Endothelial cell (in vitro differentiated cells): ENCODE data around the gene IRGC. TPM values are rescaled to one million over a fixed set of nuclear protein-coding genes. Genes with fewer than 3 reads are reported as not detected.
A peak's percentile ranks its signal among the peaks of the same experiment; 100 is the strongest.
"Not testable (repeated sequence)": the region's sequence is repeated elsewhere in the genome, so short reads cannot be mapped to it uniquely, and the experiment has no call there.

ENCODE experiments used
- DNase-seq: peaks from one replicate; pipeline ENCODE4 v3.0.0; 2021; ENCODE audit warnings: low spot score
- H3K27ac Mint-ChIP-seq: one replicate; pipeline ENCODE4 v1.8.0; 2021; ENCODE audit warnings: mixed read lengths, inconsistent platforms; ENCODE audit not compliant: unreplicated experiment
- H3K27me3 Mint-ChIP-seq: one replicate; pipeline ENCODE4 v1.8.0; 2021; ENCODE audit warnings: mild to moderate bottlenecking, moderate library complexity, mixed read lengths, inconsistent platforms; ENCODE audit not compliant: unreplicated experiment
- H3K36me3 Mint-ChIP-seq: one replicate; pipeline ENCODE4 v1.8.0; 2021; ENCODE audit warnings: mild to moderate bottlenecking, low read depth, mixed read lengths, inconsistent platforms; ENCODE audit not compliant: unreplicated experiment
- H3K4me1 Mint-ChIP-seq: one replicate; pipeline ENCODE4 v1.8.0; 2021; ENCODE audit warnings: mild to moderate bottlenecking, mixed read lengths, inconsistent platforms; ENCODE audit not compliant: unreplicated experiment
- H3K4me3 Mint-ChIP-seq: one replicate; pipeline ENCODE4 v1.8.0; 2021; ENCODE audit warnings: mild to moderate bottlenecking, mixed read lengths, inconsistent platforms; ENCODE audit not compliant: unreplicated experiment
- H3K9me3 Mint-ChIP-seq: one replicate; pipeline ENCODE4 v1.8.0; 2021; ENCODE audit warnings: mixed read lengths, inconsistent platforms; ENCODE audit not compliant: unreplicated experiment
- total RNA-seq: library from RNA; stranded (reverse); fragmentation: NEBNext Ultra II Directional; extraction: Animal tissue kit (Norgen Biotek cat#: 25700); gene quantifications from one replicate; pipeline ENCODE4 v1.2.1, GENCODE V29; 2021; ENCODE audit not compliant: unreplicated experiment
- TF ChIP-seq, protein P1 (sequence below): fragments of 200-600 bp; sonication (generic); IDR thresholded peaks from one replicate; pipeline ENCODE4 v1.5.0; 2021; ENCODE audit warnings: antibody characterized with exemption; ENCODE audit not compliant: unreplicated experiment

IRGC gene
- total RNA-seq, 1 donor from 2014 or later = not detected

GRCh38 chr19:43755256-43755801 is 39.5 kb downstream of the IRGC start:
- Mint-ChIP-seq H3K9me3 (no peaks in the 10 kb centered on the region), H3K4me3 (peak overlapping the region; percentile 99), H3K27ac (peak overlapping the region; percentile 94), H3K4me1 (peaks cover 13% of the 10 kb centered on the region), H3K27me3 (peaks cover 13% of the 10 kb centered on the region), H3K36me3 (peaks cover 12% of the 10 kb centered on the region)
- TF ChIP-seq, protein P1, sequence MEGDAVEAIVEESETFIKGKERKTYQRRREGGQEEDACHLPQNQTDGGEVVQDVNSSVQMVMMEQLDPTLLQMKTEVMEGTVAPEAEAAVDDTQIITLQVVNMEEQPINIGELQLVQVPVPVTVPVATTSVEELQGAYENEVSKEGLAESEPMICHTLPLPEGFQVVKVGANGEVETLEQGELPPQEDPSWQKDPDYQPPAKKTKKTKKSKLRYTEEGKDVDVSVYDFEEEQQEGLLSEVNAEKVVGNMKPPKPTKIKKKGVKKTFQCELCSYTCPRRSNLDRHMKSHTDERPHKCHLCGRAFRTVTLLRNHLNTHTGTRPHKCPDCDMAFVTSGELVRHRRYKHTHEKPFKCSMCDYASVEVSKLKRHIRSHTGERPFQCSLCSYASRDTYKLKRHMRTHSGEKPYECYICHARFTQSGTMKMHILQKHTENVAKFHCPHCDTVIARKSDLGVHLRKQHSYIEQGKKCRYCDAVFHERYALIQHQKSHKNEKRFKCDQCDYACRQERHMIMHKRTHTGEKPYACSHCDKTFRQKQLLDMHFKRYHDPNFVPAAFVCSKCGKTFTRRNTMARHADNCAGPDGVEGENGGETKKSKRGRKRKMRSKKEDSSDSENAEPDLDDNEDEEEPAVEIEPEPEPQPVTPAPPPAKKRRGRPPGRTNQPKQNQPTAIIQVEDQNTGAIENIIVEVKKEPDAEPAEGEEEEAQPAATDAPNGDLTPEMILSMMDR = no peak
- DNase-seq = peak; percentile 71

DNA sequence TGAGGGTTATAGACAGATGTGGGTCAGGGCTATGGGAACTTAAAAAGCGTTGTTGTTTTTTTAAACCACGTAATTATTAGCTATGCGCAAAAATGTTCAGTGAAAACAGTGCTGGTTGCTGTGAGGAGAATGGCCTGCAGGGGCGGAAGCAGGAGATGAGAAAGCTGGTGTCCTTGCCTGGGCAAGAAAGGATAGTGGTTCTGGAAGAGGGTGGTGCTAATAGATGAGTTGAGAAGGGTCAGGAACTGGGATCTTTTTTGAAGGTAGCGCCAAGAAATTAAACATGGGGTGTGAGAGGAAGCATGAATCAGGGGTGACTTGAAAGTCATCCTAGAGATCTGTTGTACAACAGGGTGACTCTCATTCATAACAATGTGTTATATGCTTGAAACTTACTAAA is 43.6 kb downstream of the IRGC start:
- Mint-ChIP-seq H3K36me3 (no peaks in the 10 kb centered on the region), H3K27me3 (peaks cover 11% of the 10 kb centered on the region), H3K27ac (no peak overlapping the region), H3K4me1 (peaks cover 13% of the 10 kb centered on the region), H3K9me3 (no peaks in the 10 kb centered on the region), H3K4me3 (no peak overlapping the region)
- TF ChIP-seq, protein P1 = no peak
- no peak for DNase-seq

DNA sequence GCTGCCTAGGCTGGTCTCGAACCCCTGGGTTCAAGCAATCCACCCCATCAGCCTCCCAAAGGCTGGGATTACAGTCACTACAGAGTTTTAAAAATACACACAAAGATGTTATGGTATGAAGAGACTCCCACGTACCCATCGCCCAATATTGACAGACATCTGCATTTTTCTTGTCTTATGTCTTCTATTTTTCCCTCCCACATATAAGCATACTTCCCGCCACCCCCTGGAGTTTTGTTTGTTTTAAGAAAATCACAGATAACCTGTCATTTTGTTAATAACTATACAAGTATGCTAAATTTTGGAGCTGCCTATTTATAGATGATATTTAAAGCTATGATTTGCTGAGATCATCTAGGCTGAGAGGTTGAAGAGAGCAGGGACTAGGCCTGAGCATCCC is 45.1 kb downstream of the IRGC start:
- no peak for DNase-seq
- Mint-ChIP-seq H3K27ac (no peak overlapping the region), H3K27me3 (peaks cover 5% of the 10 kb centered on the region), H3K9me3 (no peaks in the 10 kb centered on the region), H3K4me3 (no peak overlapping the region), H3K4me1 (peaks cover 6% of the 10 kb centered on the region), H3K36me3 (no peaks in the 10 kb centered on the region)
- TF ChIP-seq, protein P1 = no peak

DNA sequence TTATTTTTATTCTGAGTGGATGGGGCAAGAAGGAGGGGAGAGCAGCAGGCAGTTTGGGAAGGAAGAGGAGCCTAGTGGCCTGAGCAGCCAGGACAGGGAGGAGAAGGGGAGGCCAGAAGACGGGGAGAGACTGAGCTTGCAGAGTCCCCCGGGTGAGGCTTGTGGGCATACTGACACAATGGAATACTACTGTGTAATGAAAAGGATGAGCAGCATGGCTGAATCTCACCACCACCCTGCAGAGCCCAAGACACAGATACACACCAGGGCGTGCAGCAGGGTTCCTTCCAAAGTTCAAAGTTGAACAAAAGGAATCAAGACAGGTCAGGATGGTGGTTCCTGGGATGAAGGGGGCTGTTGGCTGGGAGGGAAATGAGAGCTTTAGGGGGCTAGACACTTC is 46.9 kb downstream of the IRGC start:
- no peak overlapping the region for H3K4me3 Mint-ChIP-seq
- no peaks in the 10 kb centered on the region for H3K4me1 Mint-ChIP-seq
- no peaks in the 10 kb centered on the region for H3K9me3 Mint-ChIP-seq
- no peak overlapping the region for H3K27ac Mint-ChIP-seq
- TF ChIP-seq, protein P1 = no peak
- no peaks in the 10 kb centered on the region for H3K36me3 Mint-ChIP-seq
- DNase-seq = no peak
- H3K27me3 Mint-ChIP-seq = peaks cover 3% of the 10 kb centered on the region

- Mint-ChIP-seq H3K36me3 (no peaks in the 10 kb centered on the region), H3K27ac (no peak overlapping the region), H3K9me3 (no peaks in the 10 kb centered on the region), H3K4me1 (no peaks in the 10 kb centered on the region), H3K4me3 (no peak overlapping the region), H3K27me3 (peaks cover 3% of the 10 kb centered on the region)
- no peak for DNase-seq
- TF ChIP-seq, protein P1 = no peak
These were observed 47.6 kb downstream of the IRGC start for GRCh38 chr19:43763473-43763939.

DNA sequence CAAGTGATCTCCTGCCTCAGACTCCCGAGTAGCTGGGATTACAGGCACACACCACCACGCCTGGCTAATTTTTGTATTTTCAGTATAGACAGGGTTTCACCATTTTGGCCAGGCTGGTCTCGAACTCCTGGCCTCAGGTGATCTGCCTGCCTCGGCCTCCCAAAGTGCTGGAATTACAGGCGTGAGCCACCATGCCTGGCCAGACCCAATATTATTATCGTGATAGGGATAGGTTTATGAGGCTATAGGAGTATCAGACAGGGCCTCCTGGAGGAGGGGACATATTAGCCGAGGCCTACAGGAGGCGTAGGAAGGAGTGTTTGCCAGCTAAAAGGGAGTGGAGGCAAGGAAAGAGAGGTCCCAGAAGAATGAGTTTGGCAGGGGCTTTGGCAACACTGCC is 48.8 kb downstream of the IRGC start:
- not testable (repeated sequence) for H3K27ac Mint-ChIP-seq, H3K36me3 Mint-ChIP-seq, H3K4me1 Mint-ChIP-seq, H3K4me3 Mint-ChIP-seq, H3K9me3 Mint-ChIP-seq, H3K27me3 Mint-ChIP-seq, DNase-seq
